Astrocyte (in vitro differentiated cells and primary cell): Measurements from ENCODE around the gene SQSTM1.

Experiments
- EZH2 ChIP-seq: IDR thresholded peaks from 2 replicates; pipeline ENCODE4 v1.6.1; 2012; ENCODE audit warnings: mild to moderate bottlenecking, low read length, inconsistent platforms; ENCODE audit not compliant: insufficient read depth
- TF ChIP-seq, protein P1 (sequence below): IDR thresholded peaks from 2 replicates; pipeline ENCODE4 v1.5.1; 2011; ENCODE audit warnings: low read depth, mild to moderate bottlenecking, inconsistent platforms, low read length, moderate library complexity; ENCODE audit not compliant: insufficient read depth

DNA sequence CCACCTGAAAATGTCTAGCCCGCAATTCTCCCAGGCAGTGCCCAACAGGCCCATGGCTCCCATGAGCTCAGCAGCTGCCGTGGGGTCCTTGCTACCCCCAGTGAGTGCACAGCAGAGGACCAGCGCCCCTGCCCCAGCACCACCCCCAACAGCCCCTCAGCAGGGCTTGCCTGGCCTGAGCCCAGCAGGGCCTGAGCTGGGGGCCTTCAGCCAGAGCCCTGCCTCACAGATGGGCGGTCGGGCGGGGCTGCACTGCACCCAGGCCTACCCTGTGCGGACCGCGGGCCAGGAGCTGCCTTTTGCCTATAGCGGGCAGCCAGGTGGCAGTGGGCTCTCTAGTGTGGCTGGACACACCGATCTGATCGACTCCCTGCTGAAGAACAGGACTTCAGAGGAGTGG lies 46.3 kb upstream of the SQSTM1 start:
- TF ChIP-seq, protein P1, sequence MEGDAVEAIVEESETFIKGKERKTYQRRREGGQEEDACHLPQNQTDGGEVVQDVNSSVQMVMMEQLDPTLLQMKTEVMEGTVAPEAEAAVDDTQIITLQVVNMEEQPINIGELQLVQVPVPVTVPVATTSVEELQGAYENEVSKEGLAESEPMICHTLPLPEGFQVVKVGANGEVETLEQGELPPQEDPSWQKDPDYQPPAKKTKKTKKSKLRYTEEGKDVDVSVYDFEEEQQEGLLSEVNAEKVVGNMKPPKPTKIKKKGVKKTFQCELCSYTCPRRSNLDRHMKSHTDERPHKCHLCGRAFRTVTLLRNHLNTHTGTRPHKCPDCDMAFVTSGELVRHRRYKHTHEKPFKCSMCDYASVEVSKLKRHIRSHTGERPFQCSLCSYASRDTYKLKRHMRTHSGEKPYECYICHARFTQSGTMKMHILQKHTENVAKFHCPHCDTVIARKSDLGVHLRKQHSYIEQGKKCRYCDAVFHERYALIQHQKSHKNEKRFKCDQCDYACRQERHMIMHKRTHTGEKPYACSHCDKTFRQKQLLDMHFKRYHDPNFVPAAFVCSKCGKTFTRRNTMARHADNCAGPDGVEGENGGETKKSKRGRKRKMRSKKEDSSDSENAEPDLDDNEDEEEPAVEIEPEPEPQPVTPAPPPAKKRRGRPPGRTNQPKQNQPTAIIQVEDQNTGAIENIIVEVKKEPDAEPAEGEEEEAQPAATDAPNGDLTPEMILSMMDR, result no peak
- no peak for TF ChIP-seq EZH2
